Activated CD4-positive, alpha-beta T cell treated with anti-CD3 and anti-CD28 coated beads for 4 hours (primary cell): ENCODE measurements around the gene LRRTM2.
"Not testable (repeated sequence)": the region's sequence is repeated elsewhere in the genome, so short reads cannot be mapped to it uniquely, and the experiment has no call there.

Source experiments
- DNase-seq, 2 donors: peaks; one replicate each; pipeline ENCODE4 v3.0.0-alpha.2; 2020

LRRTM2 gene

GRCh38 chr5:138834853-138835252 lies 40.3 kb downstream of the LRRTM2 start:
- not testable (repeated sequence) for DNase-seq

- no peak for DNase-seq
Observed at GRCh38 chr5:138833726-138834480, 41.2 kb downstream of the LRRTM2 start.

- no peak for DNase-seq
Observed at GRCh38 chr5:138833080-138833479, 42.1 kb downstream of the LRRTM2 start.

DNA sequence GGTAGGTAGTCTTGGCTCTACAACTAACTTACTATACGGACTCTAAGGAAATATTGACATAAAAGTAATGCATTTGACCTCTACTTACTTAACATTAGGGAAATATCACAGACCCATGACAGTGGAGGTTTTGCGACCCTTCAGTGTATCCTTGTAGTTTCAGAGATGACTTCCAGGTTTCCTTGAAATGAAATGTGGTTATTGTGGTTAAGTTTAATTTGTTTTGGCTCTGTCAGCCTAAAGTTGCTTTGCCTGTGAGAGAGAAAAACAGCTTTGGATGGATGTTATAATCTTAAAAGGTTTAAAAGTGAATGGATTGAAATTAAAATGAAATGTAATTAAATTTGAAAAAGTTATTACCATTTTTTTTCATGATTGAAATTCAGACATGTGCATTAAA lies 42.9 kb downstream of the LRRTM2 start:
- no peak for DNase-seq

DNA sequence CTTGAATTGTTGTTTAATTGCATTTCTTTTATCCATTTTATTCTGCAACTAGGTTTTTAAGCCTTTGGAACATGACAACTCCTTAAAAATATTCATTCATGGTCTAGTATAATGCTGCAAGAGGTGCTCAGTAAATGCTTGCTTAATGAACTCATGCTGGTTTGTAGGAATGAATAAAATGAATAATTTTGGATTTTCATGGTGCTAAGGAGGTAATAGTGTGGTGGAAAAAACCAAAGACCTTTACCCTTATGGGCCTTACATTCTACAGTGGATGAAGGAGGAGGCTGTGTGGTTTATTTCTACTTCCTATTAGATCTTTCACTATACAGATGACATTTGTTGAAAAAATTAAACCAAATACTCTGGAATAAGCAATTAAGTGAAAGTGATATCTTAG lies 43.4 kb downstream of the LRRTM2 start:
- DNase-seq: no peak

- no peak for DNase-seq
Observed at GRCh38 chr5:138829341-138829740, 45.8 kb downstream of the LRRTM2 start.

- DNase-seq: no peak
Observed at GRCh38 chr5:138828556-138828955, 46.6 kb downstream of the LRRTM2 start.

GRCh38 chr5:138824924-138825863 lies 49.9 kb downstream of the LRRTM2 start:
- no peak for DNase-seq

DNA sequence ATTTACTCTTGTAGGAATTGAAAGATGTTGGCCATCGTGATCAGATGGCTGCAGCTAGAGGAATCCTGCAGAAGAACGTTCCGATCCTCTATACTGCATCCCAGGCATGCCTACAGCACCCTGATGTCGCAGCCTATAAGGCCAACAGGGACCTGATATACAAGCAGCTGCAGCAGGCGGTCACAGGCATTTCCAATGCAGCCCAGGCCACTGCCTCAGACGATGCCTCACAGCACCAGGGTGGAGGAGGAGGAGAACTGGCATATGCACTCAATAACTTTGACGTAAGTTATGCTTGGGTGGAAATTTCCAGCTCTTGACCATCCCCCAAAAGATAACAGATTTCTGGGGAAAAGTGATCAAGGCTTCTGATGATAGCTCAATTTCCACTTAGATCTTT lies 50.6 kb downstream of the LRRTM2 start:
- DNase-seq: no peak

DNA sequence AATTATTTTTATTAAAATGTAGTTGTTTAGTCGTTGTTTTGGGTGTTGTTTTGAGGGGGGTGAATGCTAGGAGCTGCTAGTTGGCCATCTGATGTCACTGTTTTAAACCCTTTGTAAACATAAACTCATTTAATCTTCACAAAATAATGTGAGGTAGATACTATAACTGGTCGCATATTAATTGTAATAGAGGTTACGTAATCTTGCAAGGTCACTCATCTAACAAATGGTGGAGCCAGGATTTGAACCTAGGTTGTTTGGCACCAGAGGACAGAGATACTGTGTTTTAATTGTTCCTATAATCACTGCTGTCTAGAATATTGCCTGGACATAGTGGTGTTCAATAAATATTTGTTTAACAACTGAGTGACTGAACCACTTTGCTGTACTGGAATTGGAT lies 54.4 kb downstream of the LRRTM2 start:
- DNase-seq: no peak

DNA sequence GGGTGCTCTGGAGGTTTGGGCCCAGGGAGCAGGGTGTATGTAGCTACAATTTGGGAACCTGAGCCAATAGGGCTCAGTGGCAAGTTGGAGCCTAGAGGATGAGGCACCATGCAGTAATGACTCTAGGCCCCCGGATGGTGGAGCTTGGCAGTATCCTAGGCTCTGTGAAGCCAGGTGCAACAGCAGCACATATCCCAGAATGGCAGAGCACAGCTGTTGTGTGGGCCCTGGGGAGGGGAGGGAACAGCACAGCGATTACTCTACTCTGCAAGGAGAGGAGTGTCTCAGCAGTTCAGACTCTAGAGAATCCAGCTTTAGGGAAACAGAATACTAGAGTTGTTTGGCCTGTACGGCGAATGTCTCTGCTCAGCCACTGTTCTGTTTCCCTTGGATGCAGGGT lies 56.1 kb downstream of the LRRTM2 start:
- DNase-seq: no peak
